SKM-1 (cell line): Measurements from ENCODE around the gene FUT2.

Experiments
- DNase-seq: peaks from one replicate; lab custom pipeline; 2025; ENCODE audit not compliant: unreplicated experiment; lab: John Stamatoyannopoulos, UW

FUT2 gene

DNA sequence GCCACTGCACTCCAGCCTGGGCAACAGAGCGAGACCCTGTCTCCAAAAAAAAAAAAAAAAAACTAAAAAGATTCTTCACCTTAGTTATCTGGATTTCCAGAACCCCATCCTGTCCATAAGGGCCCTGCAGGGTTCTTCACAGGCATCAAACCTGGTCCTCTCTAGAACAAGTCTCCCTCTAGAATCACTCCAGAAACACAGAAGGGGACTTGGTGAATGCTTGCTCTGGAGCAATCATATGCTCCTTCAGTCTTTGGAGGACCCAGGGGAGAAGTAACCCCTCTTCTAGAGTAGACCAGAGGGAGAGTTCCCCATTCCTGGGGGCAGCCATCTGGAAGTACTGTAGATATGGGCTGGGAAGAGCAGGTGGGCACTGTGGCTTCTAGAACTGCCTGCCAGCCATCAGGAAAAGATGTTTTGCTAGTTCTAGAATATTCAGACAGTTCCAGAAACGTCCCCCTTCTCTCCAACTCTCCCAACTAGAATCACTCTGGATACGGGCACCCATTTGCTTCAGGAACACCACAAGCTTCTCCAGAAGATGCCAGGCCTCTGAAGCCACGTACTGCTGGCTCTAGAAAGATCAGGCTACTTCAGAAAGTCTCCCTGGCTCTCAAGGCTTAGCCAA, 53.9 kb downstream of the FUT2 start:
- DNase-seq: no peak

DNA sequence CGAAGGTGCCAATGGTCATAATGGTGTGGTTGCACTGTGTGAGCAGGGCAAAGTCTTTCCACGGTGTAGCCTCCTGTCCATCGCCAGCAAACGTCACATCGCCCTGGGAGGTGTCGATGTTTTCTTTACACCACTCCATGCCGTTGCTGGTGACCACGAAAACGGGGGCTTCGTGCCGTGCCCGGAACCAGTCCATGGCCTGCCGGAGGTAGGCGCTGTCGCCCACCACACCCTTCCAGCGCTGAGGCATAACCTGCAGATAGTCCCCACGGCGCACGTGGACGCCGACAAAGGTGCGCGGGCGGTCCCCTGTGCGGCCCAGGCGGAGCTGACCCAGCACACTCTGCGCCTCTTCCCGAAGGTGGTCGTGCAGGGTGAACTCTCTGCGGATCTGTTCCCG, 54.6 kb downstream of the FUT2 start:
- DNase-seq: no peak

DNA sequence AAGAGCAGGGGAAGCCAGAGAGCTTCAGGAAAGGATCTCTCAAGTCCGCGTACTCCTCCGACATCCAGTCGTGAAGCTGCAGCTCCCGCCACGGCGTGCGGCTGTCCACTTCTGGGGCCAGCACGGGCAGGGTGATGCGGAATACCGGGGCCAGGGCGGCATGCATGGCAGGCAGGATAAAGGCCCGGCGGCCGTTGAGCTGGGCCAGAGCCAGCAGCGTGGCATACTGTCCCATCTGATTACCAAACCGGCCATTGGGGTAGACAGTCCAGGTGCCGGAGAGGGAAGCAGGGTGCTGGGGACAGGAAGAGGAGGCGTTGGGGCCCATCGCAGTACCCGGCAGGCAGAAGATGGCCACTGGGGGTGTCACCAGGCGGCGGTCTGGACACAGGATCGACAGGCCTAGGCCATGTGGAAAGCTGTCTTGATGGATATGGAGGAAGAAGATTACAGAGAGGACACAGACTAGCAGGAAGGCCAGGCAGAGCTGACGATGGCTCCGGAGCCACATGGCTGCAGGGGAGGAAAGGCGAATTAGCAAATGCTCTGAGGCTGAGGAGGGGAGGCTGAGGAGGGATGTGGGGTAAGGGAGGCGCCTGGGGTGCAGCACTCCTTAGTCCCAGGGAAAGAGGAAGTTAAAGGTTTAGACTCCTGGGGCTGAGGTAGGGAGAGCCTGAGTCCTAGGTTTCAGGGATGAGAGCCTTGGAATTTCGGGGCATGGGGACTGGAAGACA, 55.2 kb downstream of the FUT2 start:
- no peak for DNase-seq

DNA sequence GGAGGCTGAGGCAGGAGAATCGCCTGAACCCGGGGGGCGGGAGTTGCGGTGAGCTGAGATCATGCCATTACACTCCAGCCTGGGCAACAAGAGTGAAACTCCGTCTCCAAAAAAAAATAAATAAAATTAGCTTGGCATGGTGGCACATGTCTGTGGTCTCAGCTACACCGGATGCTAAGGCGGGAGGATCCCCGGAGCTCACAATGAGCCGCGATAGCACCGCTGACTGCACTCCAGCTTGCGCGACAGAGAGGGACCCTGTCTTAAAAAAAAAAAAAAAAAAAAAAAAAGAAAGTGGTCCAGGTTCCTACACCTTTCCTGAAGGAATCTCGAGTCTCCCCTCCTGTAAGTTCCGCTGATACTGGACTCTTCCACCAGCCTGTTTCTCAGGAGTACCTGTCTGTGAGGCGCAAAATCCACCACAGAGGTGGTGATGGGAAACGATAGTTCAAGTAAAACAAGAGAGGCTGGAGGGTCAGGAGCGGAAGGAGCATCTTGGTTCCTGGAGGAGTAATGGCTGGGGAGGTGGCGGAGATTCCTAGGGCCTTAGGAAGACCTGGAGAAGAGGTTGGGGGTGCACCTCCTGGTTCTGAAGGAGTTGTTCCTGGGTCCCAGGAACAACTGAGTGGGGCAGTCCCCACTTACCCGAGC, 56.2 kb downstream of the FUT2 start:
- no peak for DNase-seq

DNA sequence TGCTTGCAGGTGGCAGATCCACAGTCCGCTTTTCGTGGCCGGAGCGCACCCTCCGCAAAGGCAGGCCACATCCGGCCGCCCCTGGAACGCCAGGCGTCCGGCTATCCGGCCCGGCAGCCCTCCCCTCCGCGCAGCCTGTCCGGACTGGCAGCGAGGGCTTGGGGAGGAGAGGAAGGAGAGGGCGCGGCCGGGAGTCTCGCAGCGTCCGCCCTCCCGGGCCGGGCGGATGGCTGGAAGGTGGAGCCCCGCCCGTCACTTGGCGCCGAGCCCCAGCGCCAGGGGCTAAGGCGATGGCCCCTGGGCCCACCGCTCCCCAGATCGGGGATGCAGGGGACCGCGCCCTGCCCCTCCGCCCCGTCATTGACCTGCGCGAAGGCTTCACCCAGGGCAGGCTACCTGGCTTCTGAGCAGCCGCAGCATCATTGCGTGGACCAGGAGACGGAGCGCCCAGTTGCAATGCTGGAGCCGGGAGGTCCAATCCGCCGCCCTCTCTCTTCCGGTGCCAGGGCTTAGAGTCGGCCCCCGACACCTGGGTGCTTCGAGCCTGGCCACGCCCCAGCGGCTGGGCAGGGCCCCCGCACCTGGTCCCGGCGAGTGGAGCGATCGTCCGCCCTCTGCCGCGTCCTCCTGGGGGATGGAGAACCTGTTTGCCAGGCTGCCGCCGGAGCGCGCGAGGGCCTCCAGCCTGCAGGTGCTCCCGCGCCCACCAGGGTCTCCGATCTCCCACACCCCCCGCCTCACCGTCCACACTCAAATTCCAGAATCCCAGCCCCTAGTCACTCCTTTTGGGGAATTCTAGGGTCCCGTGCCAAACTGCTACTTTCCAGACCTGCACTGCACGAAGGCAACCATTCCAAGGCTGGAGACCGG, 57.0 kb downstream of the FUT2 start, which contains the start of gene FUT1:
TSS of gene FUT1 (minus strand) at position 146 of the 870 bp plus-strand sequence. CDS start 1,360 bp downstream, outside the sequence.
- DNase-seq: no peak

DNA sequence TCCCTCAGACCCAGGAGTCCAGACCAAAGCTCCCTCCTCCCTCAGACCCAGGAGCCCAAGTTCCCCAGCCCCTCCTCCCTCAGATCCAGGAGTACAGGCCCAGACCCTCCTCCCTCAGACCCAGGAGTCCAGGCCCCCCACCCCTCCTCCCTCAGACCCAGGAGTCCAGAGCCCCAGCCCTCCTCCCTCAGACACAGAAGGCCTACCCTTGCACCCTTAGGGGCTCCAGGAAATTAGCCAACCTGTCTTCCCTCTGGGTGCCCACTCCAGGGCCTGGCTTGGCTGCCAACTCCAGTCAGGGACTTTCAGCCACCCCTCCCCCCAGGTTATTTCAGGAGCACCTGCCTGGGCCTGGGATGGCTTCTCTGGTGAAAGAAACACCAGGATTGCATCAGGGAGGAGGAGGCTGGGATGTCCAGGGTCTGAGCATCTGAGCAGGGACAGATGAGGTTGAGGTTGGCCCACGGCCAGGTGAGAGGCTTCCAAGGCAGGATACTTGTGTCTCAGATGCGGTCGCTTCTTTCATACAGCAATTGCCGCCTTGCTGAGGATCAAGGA, 59.4 kb downstream of the FUT2 start, which contains the start of gene FGF21:
TSS of gene FGF21 (plus strand) at position 441 of the 558 bp plus-strand sequence. CDS start 713 bp downstream, outside the sequence.
- DNase-seq: no peak
